GM21786 (cell line): ENCODE data around the gene MESD.

Source experiments
- ATAC-seq: cut with Tn5 transposase; IDR thresholded peaks from one replicate; pipeline ENCODE4 v1.9.1; 2021; ENCODE audit not compliant: unreplicated experiment

MESD gene

DNA sequence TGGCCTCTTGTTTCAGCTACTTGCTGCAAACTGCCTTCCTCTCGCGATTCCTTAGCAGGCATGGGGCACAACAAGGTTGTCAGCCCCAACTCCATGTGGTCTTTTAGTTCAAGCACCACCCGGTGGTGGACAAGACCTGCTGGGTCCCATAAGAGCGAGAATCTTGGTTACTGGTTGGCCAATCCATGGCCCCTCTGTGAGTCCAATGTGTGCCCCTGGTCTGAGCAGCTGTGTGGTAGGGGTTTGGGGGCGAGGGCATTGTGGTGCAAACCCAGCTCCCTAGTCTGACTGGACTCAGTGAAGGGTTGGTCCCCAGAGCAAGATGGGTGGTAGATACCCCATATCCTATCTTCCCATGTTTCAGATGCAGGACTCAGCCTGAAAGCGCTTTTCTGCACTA is 48.8 kb downstream of the MESD start:
- no peak for ATAC-seq

DNA sequence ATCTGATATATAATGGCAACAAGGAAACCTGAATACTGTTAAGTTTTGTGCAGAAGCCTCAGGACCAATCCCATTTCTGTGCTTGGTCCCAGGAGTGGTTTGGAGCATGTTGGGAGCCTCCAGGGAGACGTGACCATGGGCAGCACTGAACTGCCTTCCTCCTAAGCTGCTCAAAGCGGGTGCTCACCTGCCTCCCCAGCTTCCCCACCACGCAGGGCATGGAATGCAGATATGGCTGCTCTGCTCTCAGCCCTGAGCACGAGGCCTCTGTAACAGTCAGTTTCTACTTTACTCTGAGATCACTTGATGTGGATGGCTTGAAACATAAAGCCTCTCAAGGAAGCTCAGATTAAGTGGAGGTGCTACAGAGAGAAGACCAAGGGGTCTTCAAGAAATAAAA is 49.3 kb downstream of the MESD start:
- ATAC-seq, result no peak

DNA sequence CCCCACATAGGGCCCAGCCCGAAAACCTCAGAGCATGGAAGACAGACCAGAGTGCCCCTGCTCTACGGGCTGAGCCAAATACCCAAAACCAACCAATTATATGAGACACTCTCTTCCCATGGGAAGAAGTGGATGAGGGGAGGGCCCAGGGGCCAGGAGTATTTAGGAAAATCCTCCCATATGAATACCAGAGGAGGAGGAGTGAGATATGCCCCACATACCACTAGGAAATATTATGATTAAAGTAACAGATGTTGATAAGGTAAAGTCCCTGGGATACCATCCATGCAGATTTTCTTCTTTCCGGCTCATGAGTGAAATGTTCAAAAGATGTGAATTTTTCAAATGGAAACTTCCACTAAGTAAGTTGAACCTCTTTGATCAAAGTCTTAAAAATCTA is 50.4 kb downstream of the MESD start:
- ATAC-seq, result no peak

DNA sequence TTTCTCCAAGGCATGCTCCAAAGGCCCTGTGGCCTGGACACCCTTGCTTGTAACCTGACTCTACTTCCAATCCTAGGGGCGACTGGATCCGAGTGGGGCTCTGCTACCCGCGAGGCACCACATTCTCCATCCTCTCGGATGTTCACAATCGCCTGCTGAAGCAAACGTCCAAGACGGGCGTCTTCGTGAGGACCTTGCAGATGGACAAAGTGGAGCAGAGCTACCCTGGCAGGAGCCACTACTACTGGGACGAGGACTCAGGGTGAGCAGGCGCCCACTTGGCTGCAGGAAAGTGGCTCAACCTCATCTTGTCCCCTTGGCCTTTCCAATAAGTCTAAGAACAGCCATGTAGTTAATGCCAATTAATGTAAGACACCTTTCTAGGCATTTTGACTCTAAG is 51.9 kb downstream of the MESD start:
- no peak for ATAC-seq

DNA sequence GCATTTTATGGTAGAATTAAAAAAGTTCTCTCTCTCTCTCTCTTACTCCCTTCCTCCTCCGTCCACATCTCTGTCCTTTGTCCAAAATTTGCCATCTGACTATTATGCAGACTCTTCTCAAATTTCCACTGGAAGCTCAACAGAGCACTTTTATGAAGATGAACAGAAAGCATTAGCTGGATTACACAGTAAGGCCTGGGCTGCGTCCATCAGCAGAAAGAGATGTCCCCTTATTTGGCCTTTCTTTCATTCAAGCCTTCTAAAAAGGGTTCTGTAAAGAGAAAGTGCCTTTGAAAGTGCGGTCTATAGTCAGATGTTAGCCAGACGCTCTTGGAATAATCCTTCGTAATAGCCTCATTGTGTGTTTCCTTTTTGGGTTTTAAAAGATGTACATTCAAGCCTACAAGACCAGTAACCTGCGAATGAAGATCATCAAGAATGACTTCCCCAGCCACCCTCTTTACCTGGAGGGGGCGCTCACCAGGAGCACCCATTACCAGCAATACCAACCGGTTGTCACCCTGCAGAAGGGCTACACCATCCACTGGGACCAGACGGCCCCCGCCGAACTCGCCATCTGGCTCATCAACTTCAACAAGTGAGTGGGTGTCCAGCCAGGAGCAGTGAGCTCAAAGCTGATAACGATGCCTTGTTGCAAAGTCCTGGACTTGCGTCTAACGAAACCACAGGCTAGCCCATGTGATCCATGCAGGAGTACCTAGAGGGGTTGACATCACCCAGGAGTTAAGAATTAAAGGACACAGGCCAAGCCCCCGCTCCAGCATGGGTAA is 53.1 kb downstream of the MESD start:
- no peak for ATAC-seq

DNA sequence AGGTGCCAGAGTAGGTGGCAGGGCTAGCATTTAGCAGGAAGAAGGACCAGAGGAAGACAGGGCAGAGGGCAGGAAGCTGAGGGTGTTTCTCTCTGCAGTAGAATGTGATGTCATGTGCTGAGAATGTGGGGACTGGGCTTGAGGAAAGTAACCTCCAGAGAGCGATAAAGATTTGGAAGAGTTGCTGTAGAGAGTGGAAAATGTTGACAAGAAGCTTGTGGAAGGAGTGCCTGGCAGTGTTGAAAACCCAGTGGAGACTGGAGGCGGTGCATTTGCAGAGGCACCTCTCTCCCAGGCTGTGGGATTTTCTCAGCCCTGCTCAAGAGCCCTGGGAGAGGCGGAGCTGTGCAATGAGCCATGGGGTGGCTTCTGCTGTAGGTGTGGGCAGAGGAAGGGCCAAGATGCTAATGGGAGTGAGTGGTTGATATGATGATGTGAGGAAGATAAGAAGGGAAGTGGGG is 54.8 kb downstream of the MESD start:
- no peak for ATAC-seq

DNA sequence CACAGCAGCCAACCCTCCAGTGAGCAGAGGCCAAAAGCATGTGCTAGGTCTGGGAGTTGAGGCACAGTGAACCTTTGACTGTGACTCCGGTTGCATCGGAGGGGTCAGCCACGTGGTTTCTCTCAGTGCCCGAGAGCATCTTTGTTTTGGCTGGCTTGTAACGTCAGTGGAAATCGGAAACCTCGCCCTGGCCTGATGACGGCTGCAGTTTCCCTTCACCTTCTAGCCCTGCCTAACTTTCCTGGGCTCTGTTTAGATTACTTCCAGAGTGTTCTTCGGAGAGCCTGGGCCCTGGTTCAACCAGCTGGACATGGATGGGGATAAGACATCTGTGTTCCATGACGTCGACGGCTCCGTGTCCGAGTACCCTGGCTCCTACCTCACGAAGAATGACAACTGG is 56.6 kb downstream of the MESD start:
- ATAC-seq, result no peak

DNA sequence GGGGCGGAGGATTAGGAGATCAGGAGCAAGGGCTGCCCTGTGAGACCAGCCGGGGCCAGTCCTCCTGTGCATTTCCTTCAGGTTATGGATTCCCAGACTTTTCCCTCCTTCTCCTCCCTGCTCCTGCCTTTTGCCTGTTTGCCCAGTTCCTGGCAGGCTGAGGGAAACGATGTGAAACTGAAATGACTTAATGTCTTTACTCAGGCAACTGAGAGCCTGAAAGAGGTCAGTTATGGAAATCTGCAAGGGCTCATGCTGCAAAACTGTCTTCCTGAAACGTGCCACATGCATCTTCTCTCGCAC is 57.2 kb downstream of the MESD start:
- no peak for ATAC-seq

DNA sequence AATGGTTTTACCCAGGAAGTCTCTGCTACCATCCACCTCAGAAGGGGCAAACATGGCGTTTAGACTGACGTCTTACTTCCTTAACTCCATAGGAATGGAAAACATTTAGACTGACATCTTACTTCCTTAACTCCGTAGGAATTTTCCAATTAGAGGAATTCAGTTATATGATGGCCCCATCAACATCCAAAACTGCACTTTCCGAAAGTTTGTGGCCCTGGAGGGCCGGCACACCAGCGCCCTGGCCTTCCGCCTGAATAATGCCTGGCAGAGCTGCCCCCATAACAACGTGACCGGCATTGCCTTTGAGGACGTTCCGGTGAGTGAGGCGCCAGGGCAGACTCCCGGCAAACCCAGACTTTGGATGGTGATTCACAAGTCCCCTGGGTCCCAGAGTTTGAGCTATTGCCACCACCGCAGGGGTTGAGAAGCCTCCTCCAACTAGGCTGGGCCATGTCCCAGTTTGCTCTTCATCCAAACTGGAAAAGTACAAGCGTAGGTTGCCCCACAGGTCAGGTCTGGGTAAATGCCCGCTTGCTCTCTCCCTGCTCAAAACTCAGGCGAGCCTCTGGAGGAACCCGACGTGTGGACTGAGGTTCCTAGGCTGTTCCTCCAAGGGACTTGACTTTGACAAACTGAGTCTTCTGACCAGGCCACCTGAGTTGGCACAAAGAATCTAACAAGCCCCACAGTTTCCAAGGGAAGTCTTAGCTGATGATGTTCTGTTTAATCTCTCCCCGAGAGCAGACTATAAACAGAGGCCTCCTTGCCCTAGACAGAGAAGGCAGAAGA is 57.7 kb downstream of the MESD start:
- ATAC-seq, result no peak

DNA sequence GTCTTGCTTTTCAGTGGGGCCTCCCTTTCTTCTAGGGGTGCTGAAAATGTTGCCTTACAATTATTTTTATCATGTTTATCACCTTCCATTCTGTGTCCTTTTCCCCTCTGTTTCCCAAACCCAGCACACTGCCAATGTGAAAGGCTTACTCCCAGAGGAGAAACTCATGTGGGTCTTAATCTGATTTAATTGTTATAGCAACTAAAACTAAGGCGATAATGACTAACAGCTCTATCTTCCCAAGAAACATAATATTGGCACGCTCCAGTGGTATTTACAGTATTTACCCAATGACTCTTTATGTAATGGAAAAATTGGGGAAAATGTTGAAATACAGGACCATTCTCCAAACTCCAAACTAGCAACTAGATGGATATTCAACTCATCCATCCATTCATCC is 58.4 kb downstream of the MESD start:
- no peak for ATAC-seq

DNA sequence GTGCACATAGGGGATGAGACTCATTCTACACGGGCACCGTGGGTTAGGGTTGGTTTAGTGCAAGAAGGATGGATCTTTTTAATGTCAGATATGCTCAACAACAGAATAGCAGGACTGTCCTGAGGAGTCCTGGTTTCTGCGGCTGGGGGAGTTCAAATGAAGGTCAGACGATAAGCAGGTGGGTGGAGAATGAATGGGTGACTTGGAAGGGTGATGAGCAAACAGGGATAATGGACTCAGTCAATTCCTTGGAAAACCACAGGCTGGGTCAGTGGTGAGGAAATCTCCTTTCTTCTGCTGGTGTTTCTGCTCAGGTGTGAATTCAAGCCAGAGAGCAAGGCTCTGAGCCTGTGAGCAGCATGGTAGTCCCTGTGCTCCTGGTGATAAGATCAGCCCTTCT is 59.9 kb downstream of the MESD start:
- ATAC-seq, result no peak

DNA sequence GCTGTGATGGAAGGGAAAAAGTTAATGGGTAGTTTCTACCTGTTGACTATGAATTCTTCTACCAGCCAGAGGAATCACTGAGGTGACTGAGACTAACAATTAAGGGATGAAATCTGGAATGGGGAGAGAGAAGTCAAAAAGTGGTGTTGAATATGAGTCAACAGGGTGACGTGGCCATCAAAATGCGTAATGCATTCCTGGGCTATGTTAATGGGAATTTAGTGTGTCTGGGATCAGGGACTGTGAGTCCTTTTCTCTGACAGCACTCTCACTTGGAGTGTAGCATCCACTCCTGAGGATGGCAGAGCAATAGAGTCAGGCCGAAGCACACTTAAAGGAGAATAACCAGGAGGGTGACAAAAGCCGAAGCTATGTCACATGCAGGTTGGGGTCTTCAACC is 60.4 kb downstream of the MESD start:
- no peak for ATAC-seq

DNA sequence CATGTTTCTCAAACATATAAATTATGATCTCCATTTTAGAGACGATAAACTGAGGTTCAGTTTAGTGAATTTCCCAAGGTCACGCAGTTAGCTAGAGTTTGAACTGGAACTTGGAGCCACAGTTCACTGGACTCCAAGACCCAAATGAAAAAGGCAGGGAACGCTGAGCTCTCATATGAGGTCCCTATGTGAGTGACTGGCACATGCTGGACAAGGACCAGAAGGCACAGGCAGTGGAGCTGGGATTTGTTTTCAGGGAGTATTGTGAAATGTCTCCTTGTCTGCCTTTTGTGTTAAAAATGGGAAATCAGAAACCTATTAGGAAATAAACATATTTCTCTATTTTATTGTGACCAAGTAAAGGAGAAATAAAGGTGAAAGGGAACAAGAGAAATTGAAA is 63.5 kb downstream of the MESD start:
- ATAC-seq, result no peak

DNA sequence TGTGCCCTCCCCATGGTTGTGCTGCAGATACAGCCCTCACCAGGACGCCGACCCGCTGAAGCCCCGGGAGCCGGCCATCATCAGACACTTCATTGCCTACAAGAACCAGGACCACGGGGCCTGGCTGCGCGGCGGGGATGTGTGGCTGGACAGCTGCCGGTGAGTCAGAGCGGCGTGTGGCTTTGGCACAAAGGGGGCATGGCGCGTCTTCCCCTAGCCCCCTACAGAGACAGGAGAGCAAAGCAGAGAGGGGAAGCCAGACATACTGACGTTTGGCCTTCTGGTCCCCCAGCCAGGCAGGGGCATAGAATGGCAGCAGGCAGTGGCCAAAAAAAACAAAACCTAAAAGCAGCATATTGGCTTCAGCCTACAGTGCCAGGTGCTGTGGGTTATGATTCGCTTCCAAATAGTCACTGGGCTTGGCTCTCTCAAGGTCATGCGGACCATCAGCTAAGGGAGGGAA is 64.0 kb downstream of the MESD start:
- no peak for ATAC-seq

DNA sequence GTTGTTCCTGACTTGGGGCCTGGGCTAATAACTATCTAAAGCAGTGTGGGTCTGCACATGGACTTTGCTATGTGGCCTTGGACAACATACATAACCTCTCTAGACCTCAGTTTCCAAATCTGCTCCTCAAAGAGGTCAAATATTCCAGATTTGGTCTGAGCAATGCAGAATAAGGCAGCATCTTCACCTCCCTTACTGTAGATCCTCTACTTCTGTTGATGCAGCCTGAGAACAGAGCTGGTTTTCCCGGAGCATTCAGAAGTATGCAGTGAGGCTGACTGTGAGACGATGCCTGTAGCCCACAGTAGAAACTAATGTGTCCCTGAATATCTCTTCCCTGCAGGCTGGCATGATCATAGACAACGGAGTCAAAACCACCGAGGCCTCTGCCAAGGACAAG is 65.3 kb downstream of the MESD start:
- no peak for ATAC-seq

DNA sequence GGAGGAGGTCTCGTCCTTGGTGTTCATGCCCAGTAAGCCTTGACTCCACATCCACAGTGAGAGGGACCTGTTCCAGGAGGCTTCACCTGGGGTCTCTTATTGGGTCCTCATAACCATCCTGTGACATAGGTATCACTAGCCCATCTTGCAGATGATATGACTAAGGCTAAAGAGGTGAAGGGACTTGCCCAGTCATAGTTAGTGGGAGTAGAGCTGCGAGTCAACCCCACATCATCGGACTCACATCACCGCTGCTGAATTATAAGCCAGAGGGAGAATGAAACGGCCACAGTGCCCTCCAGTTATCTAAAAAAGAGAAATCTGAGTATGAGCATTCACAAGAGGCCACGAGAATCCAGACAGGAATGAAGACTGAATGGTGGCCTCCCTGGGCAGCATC is 66.0 kb downstream of the MESD start:
- no peak for ATAC-seq

DNA sequence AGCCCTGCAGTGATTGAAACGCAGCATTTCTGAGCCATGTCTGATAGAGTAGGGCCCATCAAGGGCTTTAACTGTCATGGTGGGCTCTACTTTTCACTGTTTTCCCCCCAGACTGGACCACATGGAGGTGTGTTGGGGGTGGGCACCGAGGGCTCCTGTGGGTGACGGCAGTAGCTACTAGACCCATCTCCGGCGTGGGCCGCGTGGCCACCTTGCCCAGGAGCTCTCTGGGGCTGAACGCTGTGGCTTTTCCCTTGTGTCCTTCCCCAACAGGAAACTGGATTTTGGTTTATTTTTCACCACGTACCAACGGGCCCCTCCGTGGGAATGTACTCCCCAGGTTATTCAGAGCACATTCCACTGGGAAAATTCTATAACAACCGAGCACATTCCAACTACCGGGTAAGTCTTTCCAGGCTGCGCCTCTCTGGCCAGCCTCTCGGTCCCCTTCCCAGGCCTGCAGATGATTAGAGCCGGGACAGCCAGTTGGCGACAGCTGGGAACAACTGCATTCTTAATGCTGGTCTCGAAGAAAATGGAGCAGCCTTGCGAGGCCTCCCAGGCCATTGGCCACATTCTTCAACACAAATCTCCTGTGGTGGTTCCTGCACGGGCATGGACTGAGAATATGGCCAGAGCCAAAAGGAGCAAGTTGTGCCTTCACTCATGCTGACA is 67.7 kb downstream of the MESD start:
- no peak for ATAC-seq

DNA sequence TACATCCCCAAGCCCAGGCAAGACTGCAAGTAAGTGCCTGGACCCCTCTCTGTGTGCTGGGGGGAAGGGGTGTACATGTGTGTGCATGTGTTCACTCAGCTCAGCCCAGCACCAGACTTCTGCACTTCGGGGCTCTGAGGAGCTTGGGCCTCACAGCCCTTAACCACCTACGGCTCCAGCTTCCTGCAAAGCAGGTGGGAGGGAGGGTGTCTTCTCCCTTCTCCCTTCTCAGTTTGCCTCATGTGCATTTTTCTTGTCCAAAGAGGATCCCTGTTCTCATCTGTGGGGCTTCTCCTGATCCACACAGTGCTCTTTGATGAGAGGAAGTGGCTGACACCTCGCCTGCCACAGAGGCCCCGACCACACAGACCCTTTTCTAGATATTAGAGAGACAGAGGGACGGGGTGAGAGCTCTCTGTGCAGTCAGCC is 69.3 kb downstream of the MESD start:
- ATAC-seq, result no peak

DNA sequence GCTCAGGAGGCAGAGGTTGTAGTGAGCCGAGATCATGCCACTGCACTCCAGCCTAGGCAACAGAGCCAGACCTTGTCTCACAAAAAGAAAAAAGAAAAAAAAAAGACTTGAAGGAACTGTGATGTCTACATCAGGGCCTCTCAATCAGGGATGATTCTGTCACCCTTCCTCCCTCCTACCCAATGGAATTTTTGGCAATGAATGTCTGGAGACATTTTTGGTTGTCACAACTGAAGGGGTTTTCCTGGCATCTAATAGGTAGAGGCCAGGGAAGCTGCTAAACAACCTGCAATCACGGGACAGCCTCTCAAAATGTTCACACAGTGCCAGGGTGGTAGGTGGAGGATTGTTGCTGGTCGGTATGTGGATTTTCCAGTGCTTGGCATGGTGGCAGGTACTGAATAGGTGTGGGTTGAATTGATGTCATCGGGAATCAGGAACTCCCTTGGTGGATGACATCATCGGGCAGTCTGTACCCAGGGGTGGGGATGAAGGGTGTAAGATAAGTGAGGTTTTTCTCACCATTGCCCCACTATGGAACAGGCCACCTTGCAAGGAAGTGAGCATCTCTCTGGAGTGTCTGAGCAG is 71.3 kb downstream of the MESD start:
- ATAC-seq, result no peak

DNA sequence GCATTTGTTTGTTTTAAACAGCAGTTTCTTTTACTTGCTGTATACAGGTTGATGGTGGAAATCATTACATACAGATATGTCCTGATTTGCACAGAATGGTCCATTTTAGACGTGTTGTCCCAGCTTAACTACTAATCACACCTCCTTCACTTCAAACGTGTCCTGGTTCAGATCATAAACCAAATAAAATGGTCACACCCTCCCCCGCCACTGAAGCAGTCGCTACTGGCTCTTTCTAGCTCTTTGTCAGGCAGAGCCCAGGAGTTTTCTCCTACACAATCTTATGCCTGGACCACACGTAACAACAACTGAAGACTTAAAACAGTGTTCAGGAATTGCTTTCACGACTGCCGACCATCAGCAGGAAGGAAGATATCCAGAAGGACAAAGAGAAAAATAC is 73.6 kb downstream of the MESD start:
- no peak for ATAC-seq

DNA sequence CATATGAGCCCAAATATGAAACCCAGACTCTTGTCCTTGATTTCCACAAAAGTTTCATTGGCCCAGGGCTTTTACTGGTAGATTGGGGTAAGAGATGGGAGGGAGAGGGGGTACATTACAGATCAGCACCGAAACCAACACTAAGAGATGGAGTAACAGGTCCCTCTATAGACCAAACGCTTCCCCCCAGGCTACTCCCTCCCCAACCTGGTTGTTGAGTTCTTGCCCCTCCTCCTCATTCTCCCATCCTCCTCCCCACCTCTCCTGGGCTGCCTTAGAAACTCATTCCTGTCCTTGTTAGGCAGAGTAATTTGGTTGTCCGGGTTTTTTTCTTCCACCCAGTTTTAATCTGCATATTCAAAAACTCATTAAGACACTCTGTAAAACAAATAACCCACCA is 74.1 kb downstream of the MESD start:
- no peak for ATAC-seq

DNA sequence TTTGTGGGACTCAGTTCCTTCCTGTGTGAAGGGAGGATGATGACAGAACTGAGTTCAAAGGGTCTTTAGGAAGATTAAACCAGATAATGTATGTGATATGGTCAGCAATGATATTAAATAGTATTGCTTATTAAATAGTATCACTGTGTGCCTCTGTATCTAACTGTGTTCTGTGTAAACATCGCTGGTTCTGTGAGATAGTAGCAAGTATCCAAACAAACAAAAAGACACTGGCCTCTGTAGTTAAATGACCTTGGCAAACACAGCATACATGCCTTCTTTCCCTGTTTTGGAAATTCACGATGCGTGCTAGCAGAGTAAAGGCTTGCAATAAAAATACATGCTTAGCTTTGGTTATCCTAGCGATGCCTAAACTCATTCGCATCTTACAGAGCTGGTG is 76.1 kb downstream of the MESD start:
- ATAC-seq, result no peak
